Measurements from ENCODE around the gene SIK1. TPM values are rescaled to one million over a fixed set of nuclear protein-coding genes. Genes with fewer than 3 reads are reported as not detected.

Gene SIK1
- total RNA-seq, 1 donor = 50.2 TPM

DNA sequence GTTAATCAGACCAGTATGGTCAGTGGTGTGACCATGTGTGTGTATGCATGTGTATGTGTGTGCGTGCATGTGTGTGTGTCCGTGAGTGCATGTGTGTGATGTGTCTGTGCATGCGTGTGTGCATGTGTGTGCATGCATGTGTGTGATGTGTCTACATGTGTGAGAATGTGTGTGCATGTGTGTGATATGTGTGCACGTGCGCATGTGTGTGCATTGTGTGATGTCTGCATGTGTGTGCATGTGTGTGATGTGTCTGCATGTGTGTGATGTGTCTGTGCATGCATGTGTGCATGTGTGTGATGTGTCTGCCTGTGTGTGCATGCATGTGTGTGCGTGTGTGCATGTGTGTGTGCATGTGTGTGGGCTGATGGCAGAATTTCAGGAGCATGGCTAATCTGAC is 58.2 kb downstream of the SIK1 start:
- H3K4me1 ChIP-seq (ENCODE audit: insufficient read depth, low read length) = peaks cover 3% of the 10 kb centered on the region
- H3K4me3 ChIP-seq (ENCODE audit: low read length) = no peak overlapping the region
- no peaks in the 10 kb centered on the region for H3K27me3 ChIP-seq (ENCODE audit: insufficient read depth, low read length)
- no peaks in the 10 kb centered on the region for H3K9me3 ChIP-seq (ENCODE audit: low read depth, low read length)

DNA sequence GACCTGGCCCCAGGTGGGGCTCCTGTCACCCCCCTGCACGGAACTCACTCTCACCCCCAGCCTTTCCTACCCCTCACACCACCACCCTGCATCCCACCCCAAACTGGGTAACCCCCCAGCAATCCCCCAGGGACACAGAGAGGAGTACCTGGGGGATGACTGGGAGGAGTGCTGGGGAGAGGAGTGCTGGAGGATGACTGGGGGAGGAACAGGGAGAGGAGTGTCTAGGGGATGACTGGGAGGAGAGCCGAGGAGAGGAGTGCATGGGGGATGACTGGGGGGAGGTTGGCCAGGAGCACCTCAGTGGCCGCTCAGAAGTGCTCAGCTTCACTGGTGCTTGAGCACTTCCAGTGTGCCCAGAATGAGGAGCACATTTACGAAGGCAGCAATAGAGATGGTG is 59.1 kb downstream of the SIK1 start:
- Histone ChIP-seq H3K9me3 (ENCODE audit: low read depth, low read length) (no peaks in the 10 kb centered on the region), H3K4me3 (ENCODE audit: low read length) (no peak overlapping the region), H3K4me1 (ENCODE audit: insufficient read depth, low read length) (peaks cover 12% of the 10 kb centered on the region), H3K27me3 (ENCODE audit: insufficient read depth, low read length) (no peaks in the 10 kb centered on the region)

DNA sequence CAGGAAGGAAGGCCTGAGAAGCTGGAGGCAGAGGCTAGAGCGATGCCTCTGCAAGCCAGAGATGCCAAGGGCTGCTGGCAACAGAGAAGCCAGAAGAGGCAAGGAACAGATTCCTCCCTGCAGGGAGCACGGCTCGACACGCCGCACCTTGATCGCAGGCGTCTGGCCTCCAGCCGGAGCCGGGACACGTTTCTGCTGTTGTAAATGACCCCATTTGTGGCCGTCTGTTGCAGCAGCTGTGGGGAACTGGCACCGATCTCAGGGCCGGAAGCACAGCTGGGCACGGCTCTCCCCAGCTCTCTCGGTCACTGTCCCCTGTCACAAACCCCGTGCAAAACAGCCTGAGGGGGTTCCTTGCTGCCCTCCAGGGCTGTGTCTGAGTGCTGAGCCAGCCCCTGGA is 59.6 kb downstream of the SIK1 start:
- no peaks in the 10 kb centered on the region for H3K27me3 ChIP-seq (ENCODE audit: insufficient read depth, low read length)
- H3K4me1 ChIP-seq (ENCODE audit: insufficient read depth, low read length) = peaks cover 17% of the 10 kb centered on the region
- H3K9me3 ChIP-seq (ENCODE audit: low read depth, low read length) = no peaks in the 10 kb centered on the region
- H3K4me3 ChIP-seq (ENCODE audit: low read length) = no peak overlapping the region

DNA sequence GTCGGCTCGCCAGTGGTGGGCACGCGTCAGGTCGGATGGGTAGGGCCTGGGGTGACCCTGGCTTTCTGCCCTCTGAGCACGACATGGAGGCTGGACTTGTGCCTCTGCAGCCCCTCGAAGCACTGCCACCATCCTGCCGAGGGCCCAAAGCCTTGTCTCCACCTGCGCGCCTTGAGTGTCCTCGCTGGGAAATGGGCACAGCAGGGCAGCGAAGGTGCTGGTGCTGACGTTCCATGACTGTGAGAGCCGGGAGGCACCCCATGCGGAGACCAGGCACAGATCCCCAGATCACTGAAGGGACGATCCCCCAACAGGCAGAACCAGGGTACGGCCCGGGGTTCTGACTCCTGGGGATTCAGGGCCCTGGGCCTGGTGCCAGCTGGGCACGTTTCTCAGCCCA is 60.3 kb downstream of the SIK1 start:
- H3K27me3 ChIP-seq (ENCODE audit: insufficient read depth, low read length) = no peaks in the 10 kb centered on the region
- no peak overlapping the region for H3K4me3 ChIP-seq (ENCODE audit: low read length)
- peaks cover 24% of the 10 kb centered on the region for H3K4me1 ChIP-seq (ENCODE audit: insufficient read depth, low read length)
- H3K9me3 ChIP-seq (ENCODE audit: low read depth, low read length) = no peaks in the 10 kb centered on the region

DNA sequence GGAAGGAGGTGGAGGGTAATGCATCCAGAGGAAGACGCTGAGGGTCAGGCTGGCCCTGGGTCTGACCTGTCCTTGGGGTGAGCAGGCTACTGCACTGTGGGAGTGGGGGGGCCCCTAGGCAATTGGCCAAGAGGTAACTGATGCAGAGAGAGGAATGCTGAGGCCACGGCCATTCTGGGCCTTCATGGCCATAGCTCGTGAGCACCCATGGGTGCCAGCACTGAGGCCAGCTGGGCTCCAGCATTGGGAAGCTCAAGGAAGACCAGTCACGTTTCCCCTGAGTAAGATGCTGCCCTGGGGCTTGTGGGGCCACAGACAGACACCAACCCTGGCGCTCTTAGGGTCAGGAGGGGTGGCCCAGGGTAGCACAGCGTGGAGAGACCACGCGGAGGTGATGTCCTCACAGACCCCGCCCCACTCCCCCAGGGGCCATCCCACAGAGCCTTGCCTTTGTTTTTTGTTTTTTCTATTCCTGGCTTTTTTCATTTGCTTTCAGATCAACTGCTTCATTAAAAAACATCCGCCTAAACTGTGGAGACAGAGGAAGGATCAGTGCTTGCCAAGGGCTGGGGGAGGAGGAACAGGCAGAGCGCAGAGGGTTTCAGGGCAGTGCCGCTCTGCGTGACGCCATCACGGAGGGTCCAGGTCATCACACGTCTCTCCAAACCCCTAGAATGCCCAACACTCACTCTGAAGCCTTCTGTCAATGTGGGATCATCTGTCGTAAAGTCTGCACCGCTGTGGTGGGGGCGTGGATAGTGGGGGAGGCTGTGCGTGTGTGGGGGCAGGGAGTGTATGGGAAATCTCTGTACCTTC is 61.1 kb downstream of the SIK1 start:
- Histone ChIP-seq H3K9me3 (ENCODE audit: low read depth, low read length) (no peaks in the 10 kb centered on the region), H3K4me3 (ENCODE audit: low read length) (no peak overlapping the region), H3K4me1 (ENCODE audit: insufficient read depth, low read length) (peaks cover 32% of the 10 kb centered on the region), H3K27me3 (ENCODE audit: insufficient read depth, low read length) (no peaks in the 10 kb centered on the region)

DNA sequence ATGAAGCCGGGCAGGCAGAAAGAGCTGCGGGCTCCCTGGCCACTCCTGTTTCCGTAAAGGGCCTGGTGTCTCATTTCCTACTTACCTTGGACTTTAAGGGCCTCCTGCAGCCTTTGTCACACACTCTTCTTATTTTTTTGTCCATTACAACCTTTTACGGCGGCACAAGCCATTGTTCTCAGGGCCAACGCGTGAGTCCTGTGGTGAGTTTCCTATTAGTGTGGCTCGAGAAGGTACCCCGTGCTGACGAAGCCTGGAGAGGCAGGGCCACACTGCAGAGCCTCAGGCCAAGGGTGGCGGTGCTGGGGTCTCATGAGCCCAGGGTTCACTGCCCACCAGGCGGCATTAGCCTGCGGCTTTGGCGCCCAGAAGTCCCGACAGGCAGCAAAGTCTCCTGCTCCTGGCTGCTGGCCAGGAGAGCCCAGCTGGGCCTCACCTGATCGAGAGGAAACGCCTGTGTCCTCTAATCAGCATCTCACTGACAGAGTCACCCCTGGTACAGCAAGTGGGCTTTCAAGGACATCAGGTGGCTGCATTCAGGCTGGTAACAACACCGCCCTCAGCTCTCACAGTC is 62.0 kb downstream of the SIK1 start:
- Histone ChIP-seq H3K4me1 (ENCODE audit: insufficient read depth, low read length) (peaks cover 33% of the 10 kb centered on the region), H3K9me3 (ENCODE audit: low read depth, low read length) (no peaks in the 10 kb centered on the region), H3K27me3 (ENCODE audit: insufficient read depth, low read length) (no peaks in the 10 kb centered on the region), H3K4me3 (ENCODE audit: low read length) (no peak overlapping the region)

Other genes starting within 250 kb of the SIK1 start
- gene HSF2BP, start 232.4 kb upstream of the SIK1 start, total RNA-seq = 0.42 TPM
- gene RRP1B, start 232.4 kb upstream of the SIK1 start, total RNA-seq = 14.0 TPM

Data from mononuclear cell (primary cell).